ENCODE data around the gene TMEM72.

The TMEM72 gene

DNA sequence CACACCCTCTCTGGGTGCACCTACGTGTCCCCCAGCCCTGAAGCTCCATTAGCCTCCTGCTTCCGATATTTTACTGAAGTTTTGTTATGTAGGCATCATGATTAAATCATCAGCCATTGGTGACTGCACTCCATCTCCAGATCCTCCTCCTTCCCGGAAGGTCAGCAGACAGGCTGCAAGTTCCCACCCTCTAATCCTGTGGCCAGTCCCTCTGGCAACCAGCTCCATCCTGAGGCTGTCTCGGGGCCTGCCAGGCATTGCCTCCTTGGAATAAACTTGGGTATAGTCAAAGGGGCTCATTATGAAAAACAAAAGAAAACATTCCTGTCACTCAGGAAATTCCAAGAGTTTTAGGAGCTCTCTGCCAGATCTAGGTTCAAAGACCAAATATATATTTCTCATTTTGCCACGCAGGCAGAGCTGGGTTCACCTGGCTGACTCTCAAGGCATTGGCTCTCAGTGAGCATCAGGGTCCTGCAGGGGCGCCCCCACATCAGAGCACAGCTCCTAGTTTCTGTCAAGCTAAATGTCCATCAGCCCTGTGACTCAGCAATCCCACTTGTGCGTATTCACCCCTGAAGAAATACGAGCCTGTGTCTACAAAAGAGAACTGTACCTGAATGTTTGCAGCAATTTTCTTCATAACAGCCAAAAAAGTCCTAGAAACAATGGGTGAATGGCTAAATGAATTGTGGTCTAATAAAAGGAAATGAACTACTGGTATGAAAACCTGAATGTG, 27.4 kb upstream of the TMEM72 start:
- Histone ChIP-seq H3K4me2 (ENCODE audit: low read depth, low read length, poor library complexity, severe bottlenecking) (no peak overlapping the region), H3K4me3 (ENCODE audit: low read length, poor library complexity, severe bottlenecking) (no peak overlapping the region), H3K4me1 (ENCODE audit: insufficient read depth, low read length, poor library complexity, severe bottlenecking) (peaks cover 20% of the 10 kb centered on the region), H3K36me3 (ENCODE audit: insufficient read depth, low read length) (no peaks in the 10 kb centered on the region), H3K9me3 (ENCODE audit: insufficient read depth, low read depth, low read length) (no peaks in the 10 kb centered on the region), H3K27me3 (ENCODE audit: insufficient read depth, low read length, poor library complexity, severe bottlenecking) (no peaks in the 10 kb centered on the region), H2AFZ (ENCODE audit: low read length) (no peak overlapping the region), H3K9me2 (replicated peaks; ENCODE audit: low read depth, low read length) (no peaks in the 10 kb centered on the region), H4K20me1 (ENCODE audit: insufficient read depth, low read length, poor library complexity, severe bottlenecking) (no peaks in the 10 kb centered on the region), H3K9ac (ENCODE audit: low read depth, low read length, poor library complexity, severe bottlenecking) (no peak overlapping the region), H3K79me2 (ENCODE audit: insufficient read depth, low read length) (no peaks in the 10 kb centered on the region), H3F3A (ENCODE audit: low read depth) (no peaks in the 10 kb centered on the region)
- no peak for TF ChIP-seq EZH2phosphoT487 (IDR thresholded peaks at IDR 0.05; ENCODE audit: borderline replicate concordance)

DNA sequence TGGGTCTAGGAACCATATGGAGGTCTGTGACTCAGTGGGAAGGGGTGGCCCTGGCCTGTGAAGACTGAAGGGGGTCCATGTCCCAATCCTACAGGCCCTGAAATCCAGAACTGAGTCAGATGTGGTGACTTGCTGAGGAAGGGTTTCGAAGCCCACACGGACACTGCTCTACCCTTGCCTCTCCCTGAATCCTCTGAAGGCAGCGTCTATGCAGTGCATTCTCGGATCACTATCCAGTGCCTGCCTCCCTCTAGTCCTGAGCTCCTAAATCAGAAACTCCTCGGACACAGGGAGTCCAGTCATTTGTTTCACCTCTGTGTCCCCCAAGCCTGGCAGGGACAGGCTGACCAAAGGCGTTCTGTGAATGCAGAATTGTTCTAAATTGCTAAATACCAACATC, 25.4 kb upstream of the TMEM72 start:
- H3K36me3 ChIP-seq (ENCODE audit: insufficient read depth, low read length), result no peaks in the 10 kb centered on the region
- H3K4me2 ChIP-seq (ENCODE audit: low read depth, low read length, poor library complexity, severe bottlenecking), result no peak overlapping the region
- no peak overlapping the region for H3K9ac ChIP-seq (ENCODE audit: low read depth, low read length, poor library complexity, severe bottlenecking)
- no peaks in the 10 kb centered on the region for H3K27me3 ChIP-seq (ENCODE audit: insufficient read depth, low read length, poor library complexity, severe bottlenecking)
- H2AFZ ChIP-seq (ENCODE audit: low read length), result no peak overlapping the region
- no peaks in the 10 kb centered on the region for H4K20me1 ChIP-seq (ENCODE audit: insufficient read depth, low read length, poor library complexity, severe bottlenecking)
- TF ChIP-seq EZH2phosphoT487 (IDR thresholded peaks at IDR 0.05; ENCODE audit: borderline replicate concordance) (no peak), CTCF (conservative IDR thresholded peaks at IDR 0.05; ENCODE audit: low read length) (no peak)
- H3K4me3 ChIP-seq (ENCODE audit: low read length, poor library complexity, severe bottlenecking), result no peak overlapping the region
- H3K4me1 ChIP-seq (ENCODE audit: insufficient read depth, low read length, poor library complexity, severe bottlenecking), result peaks cover 20% of the 10 kb centered on the region
- no peaks in the 10 kb centered on the region for H3K9me3 ChIP-seq (ENCODE audit: insufficient read depth, low read depth, low read length)
- no peaks in the 10 kb centered on the region for H3F3A ChIP-seq (ENCODE audit: low read depth)
- no peaks in the 10 kb centered on the region for H3K79me2 ChIP-seq (ENCODE audit: insufficient read depth, low read length)
- no peaks in the 10 kb centered on the region for H3K9me2 ChIP-seq (replicated peaks; ENCODE audit: low read depth, low read length)

- TF ChIP-seq CTCF (conservative IDR thresholded peaks at IDR 0.05; ENCODE audit: low read length) (no peak), EZH2phosphoT487 (IDR thresholded peaks at IDR 0.05; ENCODE audit: borderline replicate concordance) (no peak)
- Histone ChIP-seq H3K4me3 (ENCODE audit: low read length, poor library complexity, severe bottlenecking) (no peak overlapping the region), H3K36me3 (ENCODE audit: insufficient read depth, low read length) (no peaks in the 10 kb centered on the region), H3K4me2 (ENCODE audit: low read depth, low read length, poor library complexity, severe bottlenecking) (no peak overlapping the region), H3K9me2 (replicated peaks; ENCODE audit: low read depth, low read length) (no peaks in the 10 kb centered on the region), H3K79me2 (ENCODE audit: insufficient read depth, low read length) (no peaks in the 10 kb centered on the region), H3F3A (ENCODE audit: low read depth) (no peaks in the 10 kb centered on the region), H3K9ac (ENCODE audit: low read depth, low read length, poor library complexity, severe bottlenecking) (no peak overlapping the region), H3K4me1 (ENCODE audit: insufficient read depth, low read length, poor library complexity, severe bottlenecking) (peaks cover 11% of the 10 kb centered on the region), H4K20me1 (ENCODE audit: insufficient read depth, low read length, poor library complexity, severe bottlenecking) (no peaks in the 10 kb centered on the region), H3K9me3 (ENCODE audit: insufficient read depth, low read depth, low read length) (no peaks in the 10 kb centered on the region), H3K27me3 (ENCODE audit: insufficient read depth, low read length, poor library complexity, severe bottlenecking) (no peaks in the 10 kb centered on the region), H2AFZ (ENCODE audit: low read length) (no peak overlapping the region)
Measured at GRCh38 chr10:44886966-44887365, 24.2 kb upstream of the TMEM72 start.

- H3K4me2 ChIP-seq (ENCODE audit: low read depth, low read length, poor library complexity, severe bottlenecking), result no peak overlapping the region
- no peaks in the 10 kb centered on the region for H3K79me2 ChIP-seq (ENCODE audit: insufficient read depth, low read length)
- no peak overlapping the region for H3K9ac ChIP-seq (ENCODE audit: low read depth, low read length, poor library complexity, severe bottlenecking)
- H4K20me1 ChIP-seq (ENCODE audit: insufficient read depth, low read length, poor library complexity, severe bottlenecking), result no peaks in the 10 kb centered on the region
- H3K9me3 ChIP-seq (ENCODE audit: insufficient read depth, low read depth, low read length), result no peaks in the 10 kb centered on the region
- no peak overlapping the region for H3K4me3 ChIP-seq (ENCODE audit: low read length, poor library complexity, severe bottlenecking)
- no peaks in the 10 kb centered on the region for H3F3A ChIP-seq (ENCODE audit: low read depth)
- H3K9me2 ChIP-seq (replicated peaks; ENCODE audit: low read depth, low read length), result no peaks in the 10 kb centered on the region
- H3K27me3 ChIP-seq (ENCODE audit: insufficient read depth, low read length, poor library complexity, severe bottlenecking), result no peaks in the 10 kb centered on the region
- TF ChIP-seq CTCF (conservative IDR thresholded peaks at IDR 0.05; ENCODE audit: low read length) (no peak), EZH2phosphoT487 (IDR thresholded peaks at IDR 0.05; ENCODE audit: borderline replicate concordance) (no peak)
- H2AFZ ChIP-seq (ENCODE audit: low read length), result no peak overlapping the region
- no peaks in the 10 kb centered on the region for H3K36me3 ChIP-seq (ENCODE audit: insufficient read depth, low read length)
- peaks cover 3% of the 10 kb centered on the region for H3K4me1 ChIP-seq (ENCODE audit: insufficient read depth, low read length, poor library complexity, severe bottlenecking)
Measured at GRCh38 chr10:44888886-44889285, 22.3 kb upstream of the TMEM72 start.
